Nephron (organoid): ENCODE measurements around the gene AQP5.

Source experiments
- H3K27ac Mint-ChIP-seq, 3 experiments: 2 replicates each; pipeline ENCODE4 v1.8.0; 2020; ENCODE audit warnings: mixed read lengths in 3 of 3, mild to moderate bottlenecking in 2 of 3, moderate library complexity in 1 of 3
- H3K27me3 Mint-ChIP-seq: 2 replicates; pipeline ENCODE4 v1.8.0; 2021; ENCODE audit warnings: low read depth, mild to moderate bottlenecking, moderate library complexity, mixed read lengths
- H3K36me3 Mint-ChIP-seq: 2 replicates; pipeline ENCODE4 v1.8.0; 2020; ENCODE audit warnings: low read depth, mixed read lengths
- H3K4me1 Mint-ChIP-seq: 2 replicates; pipeline ENCODE4 v1.8.0; 2020; ENCODE audit warnings: mixed read lengths
- H3K4me3 Mint-ChIP-seq, 3 experiments: 2 replicates each; pipeline ENCODE4 v1.8.0; 2020; ENCODE audit warnings: mild to moderate bottlenecking in 3 of 3, mixed read lengths in 3 of 3, moderate library complexity in 2 of 3
- H3K9me3 Mint-ChIP-seq: 2 replicates; pipeline ENCODE4 v1.8.0; 2020; ENCODE audit warnings: mixed read lengths
- TF ChIP-seq, protein P1 (sequence below), 3 experiments: fragments of 200-600 bp; sonication (generic); IDR thresholded peaks; one replicate each; pipeline ENCODE4 v1.5.0; 2021; ENCODE audit warnings: antibody characterized with exemption in 3 of 3; ENCODE audit not compliant: unreplicated experiment in 3 of 3

The AQP5 gene

DNA sequence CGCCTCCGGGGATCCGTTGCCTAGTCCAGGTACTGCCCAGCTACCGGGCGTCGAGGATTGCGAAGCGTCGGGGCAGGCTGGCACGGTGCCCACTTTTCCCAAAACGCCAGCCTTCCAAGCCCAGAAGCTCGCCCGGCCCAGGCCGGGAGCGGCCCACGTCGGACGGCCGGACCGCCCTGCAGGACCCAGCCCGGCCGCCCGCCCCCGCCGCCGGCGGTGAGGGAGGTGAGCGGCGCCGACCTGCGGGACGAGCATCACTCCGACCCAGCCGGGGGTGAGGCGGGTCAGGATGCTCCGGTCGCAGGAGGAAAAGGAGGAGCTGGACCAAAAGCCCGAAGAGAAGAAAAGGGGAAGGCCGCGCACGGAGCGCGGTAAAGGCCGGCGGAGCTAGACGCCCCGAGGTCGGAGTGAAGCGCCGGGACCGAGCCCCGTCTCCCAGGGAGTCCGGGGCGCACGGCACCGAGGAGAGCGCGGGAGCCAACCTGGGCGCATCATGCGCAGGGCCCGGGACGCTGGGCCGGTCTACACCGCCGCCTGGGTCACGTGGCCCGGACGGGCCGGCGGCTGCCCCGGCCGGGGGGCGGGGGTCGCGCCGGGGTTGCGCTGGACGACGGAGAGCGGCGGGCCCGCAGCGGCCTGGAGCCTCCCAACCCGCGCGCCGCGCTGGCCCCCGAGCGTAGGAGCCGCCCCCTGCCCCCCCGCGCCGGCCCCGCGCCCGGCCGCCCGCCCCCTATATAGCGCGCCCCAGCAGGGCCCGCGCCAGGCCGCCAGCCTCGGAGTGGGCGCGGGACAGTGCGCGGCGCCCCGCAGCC lies at the start of gene AQP5:
TSS of gene AQP5 (plus strand) at position 762 of the 812 bp plus-strand sequence. CDS start 146 bp downstream, outside the sequence.
- H3K4me1 Mint-ChIP-seq: peaks cover 23% of the 10 kb centered on the region
- H3K27ac Mint-ChIP-seq: peak within 1 kb of the TSS; percentile 2 to 54 (median 10)

DNA sequence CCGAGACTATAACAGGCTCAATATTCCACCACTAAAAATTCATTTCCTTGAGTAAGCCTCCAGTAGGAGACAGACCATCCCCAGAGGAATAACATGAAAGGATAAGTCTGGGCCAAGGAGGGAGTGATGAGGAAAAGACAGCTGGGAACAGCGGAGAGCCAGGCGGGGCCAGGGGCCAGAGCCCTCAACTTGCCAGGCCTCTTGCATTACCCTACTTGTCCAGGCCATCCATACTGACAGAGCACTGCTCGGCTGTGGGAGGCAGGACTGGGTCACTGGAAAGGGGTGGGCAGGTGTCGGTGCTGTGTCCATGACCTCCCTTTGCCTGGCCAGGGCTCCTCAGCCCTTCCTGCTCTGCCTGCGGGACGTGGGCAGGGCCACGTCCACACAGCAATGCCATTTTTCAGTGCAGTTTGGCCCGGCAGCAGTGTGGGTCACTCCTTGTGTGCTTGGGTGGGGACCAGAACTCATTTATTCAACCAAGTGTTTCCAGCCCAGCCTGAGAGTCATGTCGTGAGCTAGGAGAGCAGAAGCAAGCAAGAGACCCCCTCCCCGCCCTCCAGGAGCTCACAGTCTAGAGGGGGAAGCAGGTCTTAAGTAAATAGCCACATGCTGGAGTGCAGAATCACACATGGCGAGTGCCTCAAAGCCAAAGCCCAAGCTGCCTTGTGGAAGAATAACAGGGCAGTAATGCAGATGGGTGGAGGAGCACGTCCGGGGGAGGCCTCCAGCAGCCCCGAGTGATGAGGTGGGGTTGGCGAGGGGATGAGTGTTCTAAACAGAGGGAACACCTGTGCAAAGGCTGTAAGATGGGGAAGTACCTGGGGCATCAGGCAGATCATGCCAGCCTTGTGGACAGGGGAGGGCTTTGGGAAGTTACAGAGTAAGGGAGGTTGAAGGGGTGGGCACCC lies 49.1 kb upstream of the AQP5 start:
- H3K36me3 Mint-ChIP-seq: no peaks in the 10 kb centered on the region
- peaks cover 31% of the 10 kb centered on the region for H3K27me3 Mint-ChIP-seq
- H3K9me3 Mint-ChIP-seq: no peaks in the 10 kb centered on the region
- TF ChIP-seq, protein P1, sequence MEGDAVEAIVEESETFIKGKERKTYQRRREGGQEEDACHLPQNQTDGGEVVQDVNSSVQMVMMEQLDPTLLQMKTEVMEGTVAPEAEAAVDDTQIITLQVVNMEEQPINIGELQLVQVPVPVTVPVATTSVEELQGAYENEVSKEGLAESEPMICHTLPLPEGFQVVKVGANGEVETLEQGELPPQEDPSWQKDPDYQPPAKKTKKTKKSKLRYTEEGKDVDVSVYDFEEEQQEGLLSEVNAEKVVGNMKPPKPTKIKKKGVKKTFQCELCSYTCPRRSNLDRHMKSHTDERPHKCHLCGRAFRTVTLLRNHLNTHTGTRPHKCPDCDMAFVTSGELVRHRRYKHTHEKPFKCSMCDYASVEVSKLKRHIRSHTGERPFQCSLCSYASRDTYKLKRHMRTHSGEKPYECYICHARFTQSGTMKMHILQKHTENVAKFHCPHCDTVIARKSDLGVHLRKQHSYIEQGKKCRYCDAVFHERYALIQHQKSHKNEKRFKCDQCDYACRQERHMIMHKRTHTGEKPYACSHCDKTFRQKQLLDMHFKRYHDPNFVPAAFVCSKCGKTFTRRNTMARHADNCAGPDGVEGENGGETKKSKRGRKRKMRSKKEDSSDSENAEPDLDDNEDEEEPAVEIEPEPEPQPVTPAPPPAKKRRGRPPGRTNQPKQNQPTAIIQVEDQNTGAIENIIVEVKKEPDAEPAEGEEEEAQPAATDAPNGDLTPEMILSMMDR (IDR thresholded peaks at IDR 0.05; ENCODE audit: unreplicated experiment in 3 of 3): no peak
- H3K27ac Mint-ChIP-seq: peak overlapping the region in 1 of 3 experiments; percentile 4
- H3K4me3 Mint-ChIP-seq: no peak overlapping the region
- H3K4me1 Mint-ChIP-seq: peaks cover 58% of the 10 kb centered on the region

More for the DNA sequence above, at the start of gene AQP5:
- Mint-ChIP-seq H3K9me3 (peaks cover 3% of the 10 kb centered on the region), H3K4me3 (peak within 1 kb of the TSS; percentile 76 to 79 (median 77)), H3K36me3 (no peaks in the 10 kb centered on the region), H3K27me3 (peaks cover 89% of the 10 kb centered on the region)
- TF ChIP-seq, protein P1 (IDR thresholded peaks at IDR 0.05; ENCODE audit: unreplicated experiment in 3 of 3): no peak

DNA sequence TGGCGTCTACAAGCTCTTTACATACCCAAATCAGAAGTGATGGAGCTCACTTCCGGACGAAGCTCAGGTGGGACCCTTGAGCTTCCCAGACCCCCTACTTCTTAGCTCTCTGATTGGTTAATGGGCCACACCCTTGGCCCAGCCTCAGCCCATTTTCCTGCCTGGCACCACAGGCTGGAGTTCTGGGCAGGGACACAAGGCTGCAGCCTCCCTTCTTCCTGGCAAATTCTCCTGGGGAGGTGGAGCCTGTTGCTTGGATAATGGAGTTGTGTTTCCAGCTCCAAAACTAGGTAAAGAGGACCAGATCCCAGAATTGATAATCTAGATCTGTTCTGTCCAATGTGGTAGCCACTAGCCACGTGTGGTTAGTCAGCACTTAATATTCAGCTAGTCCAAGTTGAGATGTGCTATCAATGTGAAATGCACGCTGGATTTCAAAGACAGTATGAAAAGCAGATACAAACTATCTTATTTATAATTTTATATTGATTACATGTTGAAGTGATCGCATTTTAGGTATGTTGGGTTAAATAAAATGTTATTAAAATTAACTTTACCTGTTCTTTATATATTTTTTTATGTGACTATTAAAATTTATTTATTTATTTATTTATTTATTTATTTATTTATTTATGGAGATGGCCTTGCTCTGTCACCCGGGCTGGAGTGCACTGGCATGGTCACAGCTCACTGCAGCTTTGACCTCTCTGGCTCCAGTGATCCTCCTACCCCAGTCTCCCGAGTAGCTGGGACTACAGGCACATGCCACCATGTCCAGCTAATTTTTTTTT lies 45.3 kb upstream of the AQP5 start:
- TF ChIP-seq, protein P1 (IDR thresholded peaks at IDR 0.05; ENCODE audit: unreplicated experiment in 3 of 3): no peak
- H3K4me1 Mint-ChIP-seq: peaks cover 43% of the 10 kb centered on the region
- H3K9me3 Mint-ChIP-seq: no peaks in the 10 kb centered on the region
- no peak overlapping the region for H3K4me3 Mint-ChIP-seq
- H3K27me3 Mint-ChIP-seq: peaks cover 20% of the 10 kb centered on the region
- H3K27ac Mint-ChIP-seq: no peak overlapping the region
- H3K36me3 Mint-ChIP-seq: no peaks in the 10 kb centered on the region

DNA sequence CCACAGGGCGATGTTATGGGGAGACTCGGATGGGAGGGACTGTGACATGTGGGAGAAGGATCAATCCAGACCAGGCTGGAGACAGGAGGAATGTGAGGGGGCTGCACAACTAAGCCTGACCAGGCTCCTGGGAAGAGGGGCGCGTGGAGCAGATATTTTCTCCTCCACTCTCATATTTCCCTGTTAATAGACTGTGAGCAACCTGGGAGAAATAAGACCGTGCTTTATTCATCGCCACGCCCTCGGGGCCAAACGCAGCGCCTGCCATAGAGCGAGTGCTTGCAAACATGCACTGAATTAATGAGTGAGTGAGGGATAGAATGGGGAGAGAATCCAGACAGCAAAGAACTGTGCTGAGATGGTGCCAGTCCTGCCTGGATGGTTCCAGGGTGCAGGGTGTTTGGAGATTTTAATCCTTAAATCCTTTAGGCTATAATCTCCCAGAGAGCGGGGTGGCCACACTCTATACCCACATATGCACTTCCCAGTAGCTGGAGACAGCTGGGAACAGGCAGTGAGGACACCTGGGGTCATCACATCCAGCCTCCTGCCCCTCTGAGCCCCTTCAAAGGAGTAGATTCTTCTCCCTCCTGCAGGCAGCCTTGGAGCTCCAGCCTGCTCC lies 44.4 kb upstream of the AQP5 start:
- Mint-ChIP-seq H3K9me3 (no peaks in the 10 kb centered on the region), H3K4me3 (peak overlapping the region in 1 of 3 experiments; percentile 14), H3K4me1 (peaks cover 37% of the 10 kb centered on the region), H3K36me3 (no peaks in the 10 kb centered on the region), H3K27me3 (peaks cover 16% of the 10 kb centered on the region), H3K27ac (peak overlapping the region; percentile 14 to 46 (median 34))
- TF ChIP-seq, protein P1 (IDR thresholded peaks at IDR 0.05; ENCODE audit: unreplicated experiment in 3 of 3): no peak

DNA sequence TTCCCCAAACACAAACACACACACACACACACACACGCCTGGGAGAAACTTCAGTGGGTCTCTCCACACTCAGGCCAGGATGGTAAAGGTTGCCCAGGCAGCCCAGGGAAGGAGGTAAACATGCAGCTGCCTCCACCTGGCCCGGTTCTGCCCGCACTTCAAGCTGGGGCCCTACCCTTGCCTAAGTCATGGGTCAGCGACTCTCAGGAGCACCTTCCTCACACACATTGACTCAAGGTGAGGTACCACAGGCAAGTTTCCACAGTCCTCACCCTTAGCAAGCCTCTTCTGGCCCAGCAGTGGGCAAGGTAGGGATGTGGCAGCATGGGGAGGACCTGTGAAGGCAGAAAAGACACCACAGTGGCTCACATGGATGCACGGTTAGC lies 43.9 kb upstream of the AQP5 start:
- Mint-ChIP-seq H3K27me3 (peaks cover 12% of the 10 kb centered on the region), H3K36me3 (no peaks in the 10 kb centered on the region), H3K4me3 (no peak overlapping the region), H3K4me1 (peaks cover 35% of the 10 kb centered on the region), H3K27ac (peak overlapping the region in 1 of 3 experiments; percentile 46), H3K9me3 (no peaks in the 10 kb centered on the region)
- TF ChIP-seq, protein P1 (IDR thresholded peaks at IDR 0.05; ENCODE audit: unreplicated experiment in 3 of 3): no peak
